Muscle of leg (tissue), 11 donors: Measurements from ENCODE around the gene USP13. TPM values are rescaled to one million over a fixed set of nuclear protein-coding genes. Genes with fewer than 3 reads are reported as not detected.

ENCODE experiments used
- DNase-seq: peaks from one replicate; pipeline ENCODE4 v3.0.0; 2013
- H3K27ac ChIP-seq: one replicate; pipeline ENCODE4 v1.5.1; 2013; ENCODE audit warnings: mild to moderate bottlenecking, low read length, control low read depth
- H3K27me3 ChIP-seq: one replicate; pipeline ENCODE4 v1.6.1; 2013; ENCODE audit warnings: low read length; ENCODE audit not compliant: control insufficient read depth, insufficient read depth
- H3K36me3 ChIP-seq: one replicate; pipeline ENCODE4 v1.6.1; 2013; ENCODE audit warnings: low read length; ENCODE audit not compliant: control insufficient read depth, insufficient read depth
- H3K4me1 ChIP-seq: one replicate; pipeline ENCODE4 v1.6.1; 2013; ENCODE audit warnings: low read length; ENCODE audit not compliant: control insufficient read depth, insufficient read depth
- H3K4me3 ChIP-seq: one replicate; pipeline ENCODE4 v1.5.1; 2013; ENCODE audit warnings: low read length, control low read depth
- H3K9me3 ChIP-seq: replicated peaks from 2 replicates; pipeline ENCODE4 v1.6.1; 2013; ENCODE audit warnings: low read depth, low read length; ENCODE audit not compliant: control insufficient read depth
- WGBS: methylation state at CpG from one replicate; pipeline ENCODE4 v1.1.5; 2013; ENCODE audit warnings: missing lambda C conversion rate; ENCODE audit not compliant: insufficient coverage; 5-methylcytosine and 5-hydroxymethylcytosine counted together
- polyA plus RNA-seq, 8 donors: library from polyadenylated mRNA; unstranded; fragments of 120-200 nt; gene quantifications; one replicate each; pipeline versions ENCODE4 v1.2.1 to v1.2.3, GENCODE V29; 2013; ENCODE audit warnings: inconsistent platforms in 1 of 8, low replicate concordance in 1 of 8; ENCODE audit not compliant: insufficient read length in 8 of 8, insufficient read depth in 1 of 8
- total RNA-seq: library from RNA; stranded (reverse); fragments of 120-200 nt; gene quantifications from one replicate; pipeline ENCODE4 v1.2.4, GENCODE V29; 2013

Gene USP13
- total and polyA plus RNA-seq, 9 donors, result 23.9 to 48.7 (median 37.9) TPM

DNA sequence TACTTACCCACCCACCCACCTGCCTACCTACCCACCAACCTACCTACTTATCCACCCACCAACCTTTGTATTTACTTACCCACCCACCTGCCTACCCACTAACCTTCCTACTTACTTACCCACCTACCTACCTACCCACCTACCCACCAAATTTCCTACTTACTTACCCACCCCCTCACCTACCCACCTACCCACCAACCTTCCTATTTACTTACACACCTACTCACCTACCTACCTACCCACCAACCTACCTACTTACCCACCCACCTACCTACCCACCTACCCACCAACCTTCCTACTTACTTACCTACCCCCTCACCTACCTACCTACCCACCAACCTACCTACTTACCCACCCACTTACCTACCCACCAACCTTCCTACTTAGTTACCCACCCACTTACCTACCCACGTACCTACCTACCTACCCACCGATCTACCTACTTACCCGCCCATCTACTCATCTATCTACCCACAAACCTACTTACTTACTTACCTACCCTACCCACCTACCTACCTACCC lies 179.6 kb downstream of the USP13 start:
- H3K9me3 ChIP-seq, result no peaks in the 10 kb centered on the region
- H3K4me1 ChIP-seq, result no peaks in the 10 kb centered on the region
- H3K4me3 ChIP-seq, result no peak overlapping the region
- 95% methylated on average over 3 of the region's 3 CpGs for WGBS
- H3K36me3 ChIP-seq, result no peaks in the 10 kb centered on the region
- no peak overlapping the region for H3K27ac ChIP-seq
- no peak for DNase-seq
- no peaks in the 10 kb centered on the region for H3K27me3 ChIP-seq

GRCh38 chr3:179833294-179833693 lies 180.5 kb downstream of the USP13 start:
- no peak for DNase-seq
- no peaks in the 10 kb centered on the region for H3K4me1 ChIP-seq
- no peaks in the 10 kb centered on the region for H3K27me3 ChIP-seq
- H3K4me3 ChIP-seq, result no peak overlapping the region
- H3K9me3 ChIP-seq, result no peaks in the 10 kb centered on the region
- no peak overlapping the region for H3K27ac ChIP-seq
- no peaks in the 10 kb centered on the region for H3K36me3 ChIP-seq

- no peak for DNase-seq
- no CpG with 5 or more reads among the region's 2 CpGs for WGBS
These were observed 184.5 kb downstream of the USP13 start for GRCh38 chr3:179837374-179837773.

More at GRCh38 chr3:179837374-179837773, 184.5 kb downstream of the USP13 start:
- no peaks in the 10 kb centered on the region for H3K36me3 ChIP-seq
- H3K4me1 ChIP-seq, result no peaks in the 10 kb centered on the region
- H3K9me3 ChIP-seq, result no peaks in the 10 kb centered on the region
- no peaks in the 10 kb centered on the region for H3K27me3 ChIP-seq
- H3K4me3 ChIP-seq, result no peak overlapping the region
- no peak overlapping the region for H3K27ac ChIP-seq

Other genes starting within 250 kb of the USP13 start
- 43.8 TPM for gene GNB4, start 201.6 kb upstream of the USP13 start, total RNA-seq
- gene GNB4, start 201.6 kb upstream of the USP13 start, polyA plus RNA-seq, result 10 to 100 TPM; 21.0 to 48.0 (median 33.7) TPM
- gene ACTL6A, start 90.1 kb upstream of the USP13 start, total RNA-seq, result 33.6 TPM
- 10 to 100 TPM; 38.5 to 57.6 (median 44.5) TPM for gene ACTL6A, start 90.1 kb upstream of the USP13 start, polyA plus RNA-seq
- gene MRPL47, start 48.4 kb upstream of the USP13 start, total RNA-seq, result 38.7 TPM
- 10 to 100 TPM; 40.0 to 47.0 (median 42.7) TPM for gene MRPL47, start 48.4 kb upstream of the USP13 start, polyA plus RNA-seq
- 197 TPM for gene NDUFB5, start 48.2 kb upstream of the USP13 start, total RNA-seq
- 100 to 1,000 TPM; 149 to 219 (median 177) TPM for gene NDUFB5, start 48.2 kb upstream of the USP13 start, polyA plus RNA-seq